Suprapubic skin (tissue), 4 donors: ENCODE data around the gene CTNND2.

Experiments
- EP300 ChIP-seq: sonication (generic); formaldehyde crosslinking; IDR thresholded peaks from one replicate; pipeline ENCODE4 v1.6.1; 2017; ENCODE audit warnings: antibody characterized with exemption
- POLR2AphosphoS5 ChIP-seq, 3 donors: sonication (generic); formaldehyde crosslinking; IDR thresholded peaks; one replicate each; pipeline ENCODE4 v1.6.1; 2017; ENCODE audit warnings: antibody characterized with exemption in 3 of 3

GRCh38 chr5:11027660-11028059, 876.6 kb downstream of the CTNND2 start:
- TF ChIP-seq POLR2AphosphoS5 (IDR thresholded peaks at IDR 0.05) (no peak), EP300 (no peak)
